T-helper 22 cell (primary cell): ENCODE measurements around the gene ANKRD16.
A peak's percentile ranks its signal among the peaks of the same experiment; 100 is the strongest.
"Not testable (repeated sequence)": the region's sequence is repeated elsewhere in the genome, so short reads cannot be mapped to it uniquely, and the experiment has no call there.

Source experiments
- DNase-seq: peaks from one replicate; pipeline ENCODE4 v3.0.0-alpha.2; 2020; ENCODE audit warnings: low read depth

ANKRD16 gene

GRCh38 chr10:5889624-5890451 lies at the start of gene ANKRD16, which contains the start of gene FBH1:
TSS of gene ANKRD16 (minus strand) at chr10:5889893. CDS start at chr10:5889354, 539 bp downstream.
TSS of gene FBH1 (plus strand) at chr10:5890243. CDS start at chr10:5890346, 103 bp downstream.
- peak; percentile 95 for DNase-seq

DNA sequence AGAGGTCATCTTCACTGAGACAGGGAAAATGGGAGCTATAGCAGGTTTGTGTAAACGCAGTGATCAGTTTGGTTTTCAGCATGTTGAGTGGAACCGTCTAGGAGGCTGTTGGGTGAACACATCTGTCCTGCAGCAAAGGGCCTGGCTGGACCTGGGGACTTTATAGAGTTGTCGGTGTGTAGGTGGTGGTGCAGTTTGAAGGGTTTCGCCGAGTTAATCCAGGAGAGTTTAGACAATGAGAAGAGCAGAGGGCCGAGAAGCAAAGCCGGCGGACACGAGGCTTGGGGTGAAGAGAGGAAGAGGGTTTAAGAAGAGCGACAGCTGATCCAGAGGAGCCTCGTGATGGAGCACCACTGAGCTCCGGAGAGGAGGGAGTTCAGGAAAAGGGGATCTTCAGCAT lies 48.6 kb upstream of the ANKRD16 start:
- DNase-seq = no peak

DNA sequence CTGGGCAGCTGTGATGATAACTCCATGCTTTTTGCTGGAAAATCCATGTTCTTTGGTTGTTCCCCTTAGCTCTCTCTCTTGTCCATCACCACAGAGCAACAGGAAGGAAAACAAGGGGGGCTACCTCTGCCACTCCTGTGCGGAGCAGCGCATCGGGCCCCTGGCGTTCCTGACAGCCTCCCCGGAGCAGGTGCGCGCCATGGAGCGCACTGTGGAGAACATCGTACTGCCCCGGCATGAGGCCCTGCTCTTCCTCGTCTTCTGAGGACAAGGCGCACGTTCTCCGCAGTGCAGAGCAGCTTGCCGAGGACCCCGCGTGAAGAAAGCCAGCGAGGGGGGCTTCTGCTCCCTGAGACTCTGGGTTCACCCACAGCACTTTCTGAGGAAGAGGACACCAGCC lies 47.3 kb upstream of the ANKRD16 start:
- no peak for DNase-seq

DNA sequence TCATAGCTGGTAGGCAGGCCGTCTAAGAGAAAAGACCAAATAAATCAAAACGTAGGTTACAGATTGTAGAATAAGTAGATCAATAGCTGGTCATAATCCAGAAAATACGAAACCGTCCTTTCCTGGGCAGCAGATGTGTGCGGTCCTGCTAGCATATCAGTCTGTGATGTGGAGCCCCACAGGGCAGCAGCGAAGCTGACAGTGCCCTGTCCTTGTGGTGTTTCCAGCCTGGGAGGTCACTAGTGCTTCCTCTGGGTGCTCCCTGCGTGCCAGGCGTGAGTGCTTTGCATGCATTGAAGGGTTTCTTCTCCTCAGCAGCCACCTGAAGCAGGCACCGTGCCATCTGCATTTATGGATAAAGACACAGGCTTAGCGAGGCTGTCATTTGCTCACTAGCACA lies 45.9 kb upstream of the ANKRD16 start:
- no peak for DNase-seq

DNA sequence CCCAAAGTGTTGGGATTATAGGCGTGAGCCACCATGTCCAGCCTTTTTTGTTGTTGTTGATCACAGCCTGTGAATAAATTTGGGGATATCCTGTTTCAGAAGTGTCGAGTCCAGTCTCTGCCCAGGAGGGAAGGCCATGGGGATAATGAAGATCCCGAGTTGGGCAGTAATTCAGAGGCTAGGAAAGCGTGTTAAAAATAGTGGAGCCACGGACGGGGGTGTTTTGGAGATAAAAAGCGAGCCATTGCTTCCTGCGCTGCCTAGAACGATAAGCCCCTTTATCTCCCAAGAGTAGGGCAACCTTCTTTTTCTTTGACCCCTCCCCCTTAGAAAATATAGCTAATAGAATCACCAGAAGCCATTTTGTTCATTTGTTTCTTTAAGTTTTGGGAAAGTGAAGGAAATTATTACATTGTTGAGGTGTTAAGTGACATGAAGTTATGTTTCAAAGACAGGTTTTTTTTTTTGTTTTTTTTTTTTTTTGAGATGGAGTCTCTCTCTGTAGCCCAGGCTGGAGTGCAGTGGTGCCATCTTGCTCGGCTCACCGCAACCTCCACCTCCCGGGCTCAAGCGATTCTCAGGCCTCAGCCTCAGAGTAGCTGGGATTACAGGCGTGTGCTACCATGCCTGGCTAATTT lies 44.3 kb upstream of the ANKRD16 start:
- DNase-seq = no peak

- DNase-seq = no peak
Measured at GRCh38 chr10:5932345-5932744, 42.7 kb upstream of the ANKRD16 start.

- no peak for DNase-seq
Measured at GRCh38 chr10:5930272-5930671, 40.6 kb upstream of the ANKRD16 start.

DNA sequence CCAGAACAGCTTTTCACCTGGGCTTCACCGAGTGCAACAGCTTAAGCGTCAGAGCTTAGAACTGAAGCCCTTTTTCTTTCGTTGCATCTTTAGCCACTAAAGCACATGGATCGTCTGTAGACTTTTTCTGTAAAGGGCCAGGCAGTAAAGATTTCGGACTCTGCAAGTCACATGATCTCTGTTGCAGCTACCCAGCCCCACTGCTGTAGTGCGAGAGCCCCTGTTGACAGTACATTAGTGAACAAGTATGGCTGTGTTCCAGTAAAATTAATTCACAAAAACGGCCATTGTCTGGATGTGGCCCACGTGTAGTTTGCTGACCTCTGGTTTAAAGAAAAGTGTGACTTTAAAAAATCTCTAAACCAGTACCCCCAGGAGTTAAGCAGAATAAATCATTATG lies 39.7 kb upstream of the ANKRD16 start:
- no peak for DNase-seq

GRCh38 chr10:5927306-5927705 lies 37.6 kb upstream of the ANKRD16 start:
- no peak for DNase-seq

DNA sequence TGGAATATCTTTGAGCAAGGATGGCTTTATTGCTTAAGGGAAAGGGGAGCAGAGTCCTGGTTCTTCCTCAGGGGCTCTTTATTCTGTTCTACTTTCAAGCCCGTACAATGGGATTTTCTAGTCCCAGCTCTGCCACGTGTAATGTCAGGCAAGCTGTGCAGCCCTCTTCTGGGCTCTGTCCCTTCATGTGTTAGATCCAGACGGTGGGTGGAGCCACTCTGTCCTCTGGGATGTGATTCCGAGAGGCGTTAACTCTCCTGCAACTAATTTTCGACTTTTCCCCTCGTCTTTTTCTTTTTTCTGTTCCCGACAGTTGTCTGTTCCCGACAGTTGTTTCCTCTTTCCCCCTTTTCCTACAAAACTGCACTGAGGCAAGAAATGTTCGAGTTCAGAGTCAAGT lies 35.2 kb upstream of the ANKRD16 start:
- DNase-seq = no peak

DNA sequence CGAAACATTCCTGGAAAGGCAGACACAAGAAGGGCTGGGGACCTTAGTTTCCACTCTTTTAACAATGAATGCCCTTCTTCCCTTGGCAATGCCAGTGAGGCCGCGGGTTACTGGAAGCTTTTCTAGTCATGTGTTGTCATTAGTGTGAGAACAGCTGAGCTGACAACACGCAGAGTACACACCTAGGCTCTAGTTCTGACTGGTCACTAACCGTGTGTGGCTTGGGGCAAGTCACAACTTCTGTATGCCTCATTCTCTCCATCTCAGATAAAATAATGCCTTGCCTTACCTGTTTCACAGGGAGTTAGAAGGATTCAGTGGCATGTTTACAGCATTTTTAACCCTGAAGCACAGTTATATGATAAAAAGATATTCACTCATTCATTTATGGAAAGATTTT lies 32.1 kb upstream of the ANKRD16 start:
- no peak for DNase-seq

GRCh38 chr10:5919568-5919967 lies 29.9 kb upstream of the ANKRD16 start:
- DNase-seq = no peak

DNA sequence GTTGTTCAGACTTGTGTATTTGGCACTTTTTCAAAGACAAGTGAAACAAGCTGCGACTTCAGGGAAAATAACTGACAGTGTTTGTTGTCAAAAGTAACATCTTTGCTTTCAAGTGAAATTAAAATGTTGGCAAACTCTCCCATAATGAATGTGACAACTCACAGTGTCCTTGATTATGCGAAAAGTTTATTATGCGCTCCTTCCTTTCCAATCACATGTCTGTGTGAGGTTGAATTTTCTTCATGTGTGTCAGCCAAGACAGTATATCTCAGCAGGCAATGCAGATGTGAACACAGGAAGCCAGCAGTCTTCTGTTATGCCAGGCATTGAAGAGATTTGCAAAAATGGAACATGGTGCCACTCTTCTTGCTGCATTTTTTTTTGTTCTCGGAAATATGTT lies 29.1 kb upstream of the ANKRD16 start:
- no peak for DNase-seq

DNA sequence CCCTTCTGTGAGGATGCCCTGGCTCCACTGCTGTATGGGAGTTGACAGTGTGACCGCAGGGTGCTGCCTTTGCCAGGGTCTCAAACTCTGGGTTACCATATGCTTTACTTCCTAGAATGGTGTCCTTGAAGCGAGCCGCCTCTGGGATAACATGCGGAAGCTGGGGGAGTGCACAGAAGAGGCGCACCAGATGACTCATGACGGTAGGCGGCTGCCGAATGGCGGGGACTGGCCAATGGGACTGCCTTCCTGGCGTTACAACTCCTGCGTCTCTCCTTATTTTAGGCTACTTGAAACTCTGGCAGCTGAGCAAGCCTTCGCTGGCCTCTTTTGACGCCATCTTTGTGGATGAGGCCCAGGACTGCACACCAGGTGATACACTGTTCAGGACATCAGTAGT lies 27.6 kb upstream of the ANKRD16 start:
- DNase-seq = no peak

DNA sequence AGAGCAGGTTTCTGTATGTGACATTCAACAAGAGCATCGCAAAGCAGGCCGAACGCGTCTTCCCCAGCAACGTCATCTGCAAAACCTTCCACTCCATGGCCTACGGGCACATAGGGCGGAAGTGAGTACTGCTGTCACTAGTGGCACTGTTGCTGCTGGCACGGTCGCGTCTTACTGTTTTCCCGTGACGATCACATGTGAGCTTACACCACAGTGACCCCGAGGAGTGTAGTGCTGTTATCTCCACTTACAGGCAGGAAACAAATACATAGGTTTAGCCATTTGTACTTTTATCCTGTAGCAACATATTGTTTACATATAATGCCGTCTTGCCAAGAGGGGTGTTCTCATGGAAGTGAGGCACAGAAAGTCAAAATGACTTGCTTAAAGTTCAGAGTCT lies 25.8 kb upstream of the ANKRD16 start:
- DNase-seq = no peak

GRCh38 chr10:5913736-5914135 lies 24.0 kb upstream of the ANKRD16 start:
- DNase-seq = no peak

- DNase-seq = no peak
Measured at GRCh38 chr10:5911670-5912069, 22.0 kb upstream of the ANKRD16 start.

DNA sequence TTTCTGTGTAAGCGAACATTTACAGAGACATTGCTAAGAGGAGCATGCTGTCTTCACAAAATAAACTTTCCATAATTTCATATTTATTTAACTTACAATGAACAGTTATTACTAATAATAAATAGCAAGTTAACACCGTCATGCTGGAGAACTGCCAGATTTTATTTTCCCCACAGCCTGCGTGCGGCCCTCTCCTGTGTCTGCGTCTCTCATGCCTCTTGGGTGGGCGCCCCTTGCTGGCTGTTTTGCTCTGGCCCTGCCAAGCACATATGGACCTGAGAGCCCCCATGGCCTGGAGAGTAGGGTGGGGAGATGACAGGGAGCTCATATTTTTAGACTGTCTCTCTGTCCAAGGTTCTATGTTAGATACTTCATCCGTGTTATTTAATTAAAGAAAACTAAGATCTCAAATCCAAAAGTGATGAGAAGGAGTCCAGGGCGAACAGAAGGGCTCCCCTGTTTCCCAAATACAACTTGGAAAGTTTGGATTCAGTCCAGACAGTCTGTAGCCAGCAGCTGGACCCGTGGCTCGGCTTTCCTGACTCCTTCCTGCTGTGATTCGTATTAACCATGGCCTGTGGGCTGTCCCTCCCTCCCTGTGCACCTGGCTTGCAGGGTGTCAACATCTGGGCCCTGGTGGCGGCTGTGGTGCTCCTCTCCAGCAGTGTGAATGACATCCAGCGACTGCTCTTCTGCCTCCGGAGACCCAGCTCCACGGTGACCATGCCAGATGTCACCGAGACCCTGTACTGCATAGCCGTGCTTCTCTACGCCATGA lies 20.8 kb upstream of the ANKRD16 start:
- no peak for DNase-seq

DNA sequence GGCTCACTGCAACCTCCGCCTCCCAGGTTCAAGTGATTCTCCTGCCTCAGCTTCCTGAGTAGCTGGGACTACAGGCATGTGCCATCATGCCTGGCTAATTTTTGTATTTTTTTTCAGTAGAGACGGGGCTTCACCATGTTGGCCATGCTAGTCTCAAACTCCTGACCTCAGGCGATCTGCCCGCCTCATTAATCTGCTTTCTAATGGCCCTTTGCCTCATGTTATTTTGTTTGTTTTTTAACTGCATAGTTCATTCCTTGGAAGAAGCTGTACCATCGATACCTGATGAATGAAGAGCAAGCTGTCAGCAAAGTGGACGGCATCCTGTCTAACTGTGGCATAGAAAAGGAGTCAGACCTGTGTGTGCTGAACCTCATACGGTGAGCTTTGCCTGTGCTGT lies 19.0 kb upstream of the ANKRD16 start:
- not testable (repeated sequence) for DNase-seq

DNA sequence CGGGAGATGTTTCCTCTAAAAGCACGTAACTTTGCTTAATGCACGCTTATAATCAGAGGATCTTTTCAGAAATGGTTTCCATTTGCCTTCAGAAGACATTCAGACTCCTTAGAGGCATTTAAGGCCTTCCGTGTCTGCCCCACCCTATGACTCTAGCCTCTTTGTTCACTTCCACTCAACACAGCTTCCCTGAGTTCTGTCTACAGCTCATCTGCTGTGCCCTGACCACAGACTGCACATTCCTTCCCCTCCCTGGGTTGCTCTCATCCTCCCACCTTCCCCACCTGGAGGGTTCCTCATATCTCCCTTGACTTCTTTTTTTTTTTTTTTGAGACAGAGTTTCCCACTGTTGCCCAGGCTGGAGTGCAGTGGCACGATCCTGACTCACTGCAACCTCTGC lies 17.0 kb upstream of the ANKRD16 start:
- DNase-seq = no peak

- DNase-seq = no peak
Measured at GRCh38 chr10:5905854-5906507, 16.3 kb upstream of the ANKRD16 start.

GRCh38 chr10:5904227-5904626 lies 14.5 kb upstream of the ANKRD16 start:
- DNase-seq = no peak
